Uterus (tissue), 4 donors: Measurements from ENCODE around the gene SHISA6. TPM values are rescaled to one million over a fixed set of nuclear protein-coding genes. Genes with fewer than 3 reads are reported as not detected.

ENCODE experiments used
- DNase-seq, 2 donors: peaks; one replicate each; pipeline ENCODE4 v3.0.0-alpha.2; 2019 to 2020
- H3K27ac ChIP-seq, 2 donors: fragments of 200-600 bp; sonication (generic); 1 replicate in 1 of 2; 2 replicates in 1 of 2; pipeline ENCODE4 v1.5.1; 2016 to 2018
- H3K27me3 ChIP-seq, 2 donors: fragments of 200-600 bp; sonication (generic); one replicate each; pipeline ENCODE4 v1.5.1; 2018 to 2019; ENCODE audit warnings: control low read depth in 1 of 2
- H3K36me3 ChIP-seq, 2 donors: fragments of 200-600 bp; sonication (generic); one replicate each; pipeline ENCODE4 v1.5.1; 2019; ENCODE audit warnings: control low read depth in 1 of 2
- H3K4me1 ChIP-seq, 2 donors: fragments of 200-600 bp; sonication (generic); one replicate each; pipeline ENCODE4 v1.5.1; 2018 to 2019; ENCODE audit warnings: control low read depth in 1 of 2
- H3K4me3 ChIP-seq, 2 donors: fragments of 200-600 bp; sonication (generic); 1 replicate in 1 of 2; 2 replicates in 1 of 2; pipeline ENCODE4 v1.5.1; 2018 to 2019; ENCODE audit warnings: mild to moderate bottlenecking in 1 of 2
- H3K9me3 ChIP-seq, 2 donors: fragments of 200-600 bp; sonication (generic); one replicate each; pipeline ENCODE4 v1.5.1; 2019; ENCODE audit warnings: control low read depth in 1 of 2
- POLR2A ChIP-seq, 2 donors: fragments of 450-650 bp; IDR thresholded peaks; one replicate each; pipeline ENCODE4 v1.6.1; 2016; ENCODE audit warnings: antibody characterized with exemption in 2 of 2, mild to moderate bottlenecking in 1 of 2, moderate library complexity in 1 of 2
- intact Hi-C: fragments of 100-400 bp; cut with DNase I; formaldehyde crosslinking; loops from one replicate; pipeline ENCODE4 v1.15.1; 2023; ENCODE audit warnings: low total_unique reads
- total RNA-seq, 4 donors: library from RNA; depleted of rRNA in 3 of 4; stranded (reverse); fragments of >200 nt in 3 of 4; gene quantifications; one replicate each; pipeline versions ENCODE4 v1.1.0 to v1.2.4, GENCODE V29; 2014 to 2023
- TF ChIP-seq, protein P1 (sequence below), 4 experiments: fragments of 200-600 bp in 2 of 4; fragments of 450-650 bp in 2 of 4; sonication (generic) in 2 of 4; IDR thresholded peaks; one replicate each; pipeline ENCODE4 v1.5.1; 2016 to 2019; ENCODE audit warnings: antibody characterized with exemption in 4 of 4, mild to moderate bottlenecking in 2 of 4, moderate library complexity in 1 of 4
- donor health status: DM: yes; HTN: yes; CAD: no.

The SHISA6 gene
- total RNA-seq, 4 donors from 2014 or later = 0.18 to 3.7 (median 2.0) TPM; not detected in 1

DNA sequence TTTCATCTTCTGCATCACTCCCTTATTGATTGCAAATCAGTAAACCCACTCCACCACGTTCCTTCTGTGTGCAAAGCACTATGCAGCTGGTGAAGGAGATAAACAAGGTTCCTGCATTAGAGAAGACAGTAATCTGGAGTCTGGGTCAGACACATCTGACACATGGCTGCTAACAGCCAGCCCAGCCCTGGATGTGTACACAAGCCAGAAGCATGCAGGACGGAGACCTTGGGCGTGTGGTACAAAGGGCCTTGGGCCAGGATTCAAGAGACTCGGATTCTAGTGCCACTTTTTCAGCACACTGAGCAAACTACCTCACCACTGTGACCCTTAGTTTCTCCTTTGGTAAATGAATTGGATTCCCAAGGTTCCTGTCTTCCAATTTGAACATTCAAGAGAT is 270.7 kb downstream of the SHISA6 start:
- Histone ChIP-seq H3K4me3 (no peak overlapping the region), H3K36me3 (no peaks in the 10 kb centered on the region), H3K27ac (no peak overlapping the region), H3K27me3 (no peaks in the 10 kb centered on the region), H3K4me1 (no peaks in the 10 kb centered on the region), H3K9me3 (no peaks in the 10 kb centered on the region)
- no peak for DNase-seq
- intact Hi-C loops = no loop called here
- TF ChIP-seq POLR2A (IDR thresholded peaks at IDR 0.05) = no peak
- TF ChIP-seq, protein P1, sequence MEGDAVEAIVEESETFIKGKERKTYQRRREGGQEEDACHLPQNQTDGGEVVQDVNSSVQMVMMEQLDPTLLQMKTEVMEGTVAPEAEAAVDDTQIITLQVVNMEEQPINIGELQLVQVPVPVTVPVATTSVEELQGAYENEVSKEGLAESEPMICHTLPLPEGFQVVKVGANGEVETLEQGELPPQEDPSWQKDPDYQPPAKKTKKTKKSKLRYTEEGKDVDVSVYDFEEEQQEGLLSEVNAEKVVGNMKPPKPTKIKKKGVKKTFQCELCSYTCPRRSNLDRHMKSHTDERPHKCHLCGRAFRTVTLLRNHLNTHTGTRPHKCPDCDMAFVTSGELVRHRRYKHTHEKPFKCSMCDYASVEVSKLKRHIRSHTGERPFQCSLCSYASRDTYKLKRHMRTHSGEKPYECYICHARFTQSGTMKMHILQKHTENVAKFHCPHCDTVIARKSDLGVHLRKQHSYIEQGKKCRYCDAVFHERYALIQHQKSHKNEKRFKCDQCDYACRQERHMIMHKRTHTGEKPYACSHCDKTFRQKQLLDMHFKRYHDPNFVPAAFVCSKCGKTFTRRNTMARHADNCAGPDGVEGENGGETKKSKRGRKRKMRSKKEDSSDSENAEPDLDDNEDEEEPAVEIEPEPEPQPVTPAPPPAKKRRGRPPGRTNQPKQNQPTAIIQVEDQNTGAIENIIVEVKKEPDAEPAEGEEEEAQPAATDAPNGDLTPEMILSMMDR (IDR thresholded peaks at IDR 0.05) = no peak

DNA sequence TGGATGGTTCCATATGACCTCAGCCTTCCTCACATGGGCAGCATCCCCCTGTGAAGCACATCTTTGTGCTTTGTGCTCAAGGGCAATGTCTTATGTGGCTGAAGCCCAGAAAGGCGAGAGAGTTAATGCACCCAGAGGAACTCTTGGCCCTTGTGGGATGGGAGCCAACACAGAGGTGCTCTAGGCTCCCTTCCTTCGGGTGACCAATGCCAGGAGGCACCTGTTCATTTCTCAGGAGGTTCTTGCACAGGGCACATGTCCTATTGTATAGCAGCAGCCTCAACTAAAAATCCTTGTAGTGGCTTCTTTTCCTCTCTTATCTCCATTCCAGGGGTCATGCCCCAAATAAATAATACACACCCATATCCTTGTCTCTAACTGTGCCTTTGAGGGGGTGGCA is 273.6 kb downstream of the SHISA6 start:
- Histone ChIP-seq H3K4me3 (no peak overlapping the region), H3K36me3 (no peaks in the 10 kb centered on the region), H3K9me3 (no peaks in the 10 kb centered on the region), H3K27me3 (no peaks in the 10 kb centered on the region), H3K27ac (no peak overlapping the region), H3K4me1 (no peaks in the 10 kb centered on the region)
- no peak for DNase-seq
- no peak for TF ChIP-seq POLR2A (IDR thresholded peaks at IDR 0.05)
- TF ChIP-seq, protein P1 (IDR thresholded peaks at IDR 0.05) = no peak
- intact Hi-C loops = no loop called here

DNA sequence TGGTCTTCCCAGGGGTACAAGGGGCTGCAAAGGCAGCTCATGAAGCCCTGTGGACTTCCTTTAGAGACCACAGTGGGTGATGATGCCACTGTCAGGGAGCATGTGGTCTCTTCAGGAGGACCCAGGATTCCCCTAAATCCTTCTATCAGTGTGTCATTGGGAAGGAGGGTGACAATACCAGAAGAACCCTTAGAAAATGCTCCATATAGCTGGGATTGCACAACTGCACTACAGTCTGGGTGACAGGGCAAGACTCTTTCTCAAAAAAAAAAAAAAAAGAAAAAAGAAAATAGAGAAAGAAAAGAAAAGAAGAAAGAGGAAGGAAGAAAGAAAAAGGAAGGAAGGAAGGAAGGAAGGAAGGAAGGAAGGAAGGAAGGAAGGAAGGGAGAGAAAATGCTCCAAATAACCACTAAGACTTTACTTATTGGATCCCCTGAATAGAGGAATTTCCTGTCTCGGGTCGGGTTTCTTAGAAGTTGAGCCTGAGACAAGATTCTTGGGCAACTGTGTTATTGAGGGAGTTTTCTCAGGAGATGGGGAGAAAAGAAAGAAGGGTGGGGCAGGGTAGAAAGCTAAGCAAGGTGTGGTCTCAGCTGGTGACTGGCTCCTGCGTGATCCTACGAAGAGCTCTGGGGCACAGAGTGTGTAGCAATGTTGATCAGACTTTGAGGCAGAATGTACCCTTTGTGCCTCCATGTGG is 274.1 kb downstream of the SHISA6 start:
- TF ChIP-seq, protein P1 (IDR thresholded peaks at IDR 0.05) = no peak
- TF ChIP-seq POLR2A (IDR thresholded peaks at IDR 0.05) = no peak
- Histone ChIP-seq H3K36me3 (no peaks in the 10 kb centered on the region), H3K9me3 (no peaks in the 10 kb centered on the region), H3K27me3 (no peaks in the 10 kb centered on the region), H3K27ac (no peak overlapping the region), H3K4me1 (no peaks in the 10 kb centered on the region), H3K4me3 (no peak overlapping the region)
- DNase-seq = no peak
- intact Hi-C loops = no loop called here

DNA sequence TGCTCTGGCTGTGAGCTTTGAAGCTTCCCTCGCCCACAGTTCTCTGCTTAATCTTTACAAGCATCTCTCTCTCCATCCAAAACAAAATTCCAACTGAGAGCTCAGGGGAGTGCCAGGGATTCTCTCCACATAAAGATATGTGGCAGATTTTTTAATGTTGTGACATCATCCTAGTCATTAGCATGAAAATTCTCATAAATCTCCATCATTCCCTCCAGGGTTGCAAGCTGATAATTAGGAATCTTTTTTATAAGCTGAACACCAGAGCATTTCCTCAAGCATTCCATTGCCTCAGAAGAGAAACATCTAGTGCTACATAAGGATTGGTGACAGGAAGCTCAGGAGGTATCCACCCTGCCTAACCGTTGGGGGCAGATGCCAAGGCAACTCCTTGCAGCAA is 274.9 kb downstream of the SHISA6 start:
- Histone ChIP-seq H3K4me3 (no peak overlapping the region), H3K36me3 (no peaks in the 10 kb centered on the region), H3K27me3 (no peaks in the 10 kb centered on the region), H3K9me3 (no peaks in the 10 kb centered on the region), H3K27ac (no peak overlapping the region), H3K4me1 (no peaks in the 10 kb centered on the region)
- DNase-seq = no peak
- intact Hi-C loops = no loop called here
- TF ChIP-seq, protein P1 (IDR thresholded peaks at IDR 0.05) = no peak
- no peak for TF ChIP-seq POLR2A (IDR thresholded peaks at IDR 0.05)

DNA sequence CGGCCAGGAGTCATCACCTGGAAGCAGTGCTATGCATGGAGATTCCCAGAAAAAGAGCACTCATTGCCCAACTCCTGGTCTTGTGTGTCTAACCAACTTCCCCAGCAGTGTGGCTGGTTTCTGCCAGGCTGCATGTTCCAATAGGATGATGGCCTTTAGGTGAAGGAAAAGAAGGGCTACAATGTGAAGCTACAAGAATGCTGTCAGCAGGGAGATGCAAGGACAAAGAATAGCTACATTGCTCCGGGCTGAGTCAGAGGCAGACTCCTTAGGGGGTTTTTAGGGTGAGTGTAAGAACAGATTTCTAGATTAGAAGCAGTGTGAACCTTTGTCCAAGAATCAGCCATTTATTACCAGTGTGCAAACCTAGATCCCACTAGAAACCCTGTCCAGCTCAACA is 294.2 kb downstream of the SHISA6 start:
- Histone ChIP-seq H3K9me3 (no peaks in the 10 kb centered on the region), H3K27me3 (no peaks in the 10 kb centered on the region), H3K4me1 (no peaks in the 10 kb centered on the region), H3K27ac (no peak overlapping the region), H3K4me3 (no peak overlapping the region), H3K36me3 (no peaks in the 10 kb centered on the region)
- DNase-seq = no peak
- no peak for TF ChIP-seq POLR2A (IDR thresholded peaks at IDR 0.05)
- TF ChIP-seq, protein P1 (IDR thresholded peaks at IDR 0.05) = no peak
- intact Hi-C loops = no loop called here
